ENCODE measurements around the gene KLHL9. TPM values are rescaled to one million over a fixed set of nuclear protein-coding genes. Genes with fewer than 3 reads are reported as not detected.

KLHL9 gene
- total RNA-seq, 1 experiment from 2014 or later: 10.5 TPM

- CTCF ChIA-PET: interaction anchor here (0.6 kb wide), 1 partner anchor 106 kb away, joined by 5 read pairs; no protein-coding TSS in a partner anchor
- H2AFZ ChIP-seq: no peak overlapping the region
- no peak overlapping the region for H3K27ac ChIP-seq
- H3F3A ChIP-seq (ENCODE audit: insufficient read depth, low read depth): no peaks in the 10 kb centered on the region
- no peaks in the 10 kb centered on the region for H3K4me1 ChIP-seq (replicated peaks; ENCODE audit: insufficient read depth)
- no peaks in the 10 kb centered on the region for H3K9me2 ChIP-seq (ENCODE audit: insufficient read depth)
- H3K4me3 ChIP-seq: no peak overlapping the region
- H3K4me2 ChIP-seq: no peak overlapping the region
- DNase-seq: no peak
- POLR2A ChIA-PET (ENCODE audit: unreplicated experiment): no interaction called here
- no peaks in the 10 kb centered on the region for H3K79me2 ChIP-seq (ENCODE audit: low read depth)
- no peaks in the 10 kb centered on the region for H3K9me3 ChIP-seq (ENCODE audit: insufficient read depth, low read depth)
- BruUV-seq (replicated peaks): no TSS peak
- H4K20me1 ChIP-seq (ENCODE audit: insufficient read depth): no peaks in the 10 kb centered on the region
- intact Hi-C loops (cut with micrococcal nuclease; ENCODE audit: unreplicated experiment): no loop called here
- H3K27me3 ChIP-seq (ENCODE audit: insufficient read depth, low read depth): no peaks in the 10 kb centered on the region
- TF ChIP-seq CTCF (conservative IDR thresholded peaks at IDR 0.05): no peak
- no peak for TF ChIP-seq EZH2 (IDR thresholded peaks at IDR 0.05; ENCODE audit: low read depth)
- no peaks in the 10 kb centered on the region for H3K36me3 ChIP-seq (ENCODE audit: low read depth)
Observed at GRCh38 chr9:21289848-21290247, 45.4 kb downstream of the KLHL9 start.

- H3K79me2 ChIP-seq (ENCODE audit: low read depth): no peaks in the 10 kb centered on the region
- ChIA-PET POLR2A (ENCODE audit: unreplicated experiment) (no interaction called here), CTCF (no interaction called here)
- TF ChIP-seq CTCF (conservative IDR thresholded peaks at IDR 0.05): no peak
- TF ChIP-seq EZH2 (IDR thresholded peaks at IDR 0.05; ENCODE audit: low read depth): no peak
- H3K9me3 ChIP-seq (ENCODE audit: insufficient read depth, low read depth): no peaks in the 10 kb centered on the region
- DNase-seq: no peak
- no peak overlapping the region for H2AFZ ChIP-seq
- H3F3A ChIP-seq (ENCODE audit: insufficient read depth, low read depth): no peaks in the 10 kb centered on the region
- BruUV-seq (replicated peaks): no TSS peak
- no peaks in the 10 kb centered on the region for H3K9me2 ChIP-seq (ENCODE audit: insufficient read depth)
- H3K36me3 ChIP-seq (ENCODE audit: low read depth): no peaks in the 10 kb centered on the region
- H3K27ac ChIP-seq: no peak overlapping the region
- no peaks in the 10 kb centered on the region for H3K4me1 ChIP-seq (replicated peaks; ENCODE audit: insufficient read depth)
- H4K20me1 ChIP-seq (ENCODE audit: insufficient read depth): no peaks in the 10 kb centered on the region
- no peak overlapping the region for H3K4me2 ChIP-seq
- H3K27me3 ChIP-seq (ENCODE audit: insufficient read depth, low read depth): no peaks in the 10 kb centered on the region
- intact Hi-C loops (cut with micrococcal nuclease; ENCODE audit: unreplicated experiment): no loop called here
- H3K4me3 ChIP-seq: no peak overlapping the region
Observed at GRCh38 chr9:21287280-21287679, 47.9 kb downstream of the KLHL9 start.

- H3K9me3 ChIP-seq (ENCODE audit: insufficient read depth, low read depth): no peaks in the 10 kb centered on the region
- no peak for DNase-seq
- H3K4me1 ChIP-seq (replicated peaks; ENCODE audit: insufficient read depth): no peaks in the 10 kb centered on the region
- intact Hi-C loops (cut with micrococcal nuclease; ENCODE audit: unreplicated experiment): no loop called here
- H3F3A ChIP-seq (ENCODE audit: insufficient read depth, low read depth): no peaks in the 10 kb centered on the region
- no peaks in the 10 kb centered on the region for H3K27me3 ChIP-seq (ENCODE audit: insufficient read depth, low read depth)
- no peak overlapping the region for H2AFZ ChIP-seq
- POLR2A ChIA-PET (ENCODE audit: unreplicated experiment): no interaction called here
- H3K36me3 ChIP-seq (ENCODE audit: low read depth): no peaks in the 10 kb centered on the region
- TF ChIP-seq CTCF (conservative IDR thresholded peaks at IDR 0.05) (no peak), EZH2 (IDR thresholded peaks at IDR 0.05; ENCODE audit: low read depth) (no peak)
- CTCF ChIA-PET: no interaction called here
- no peaks in the 10 kb centered on the region for H3K79me2 ChIP-seq (ENCODE audit: low read depth)
- H3K4me2 ChIP-seq: no peak overlapping the region
- BruUV-seq (replicated peaks): no TSS peak
- H3K4me3 ChIP-seq: no peak overlapping the region
- no peak overlapping the region for H3K27ac ChIP-seq
- no peaks in the 10 kb centered on the region for H3K9me2 ChIP-seq (ENCODE audit: insufficient read depth)
- H4K20me1 ChIP-seq (ENCODE audit: insufficient read depth): no peaks in the 10 kb centered on the region
Observed at GRCh38 chr9:21286659-21287058, 48.5 kb downstream of the KLHL9 start.
